Measurements from ENCODE around the gene IRAG1. TPM values are rescaled to one million over a fixed set of nuclear protein-coding genes. Genes with fewer than 3 reads are reported as not detected.
A peak's percentile ranks its signal among the peaks of the same experiment; 100 is the strongest.

IRAG1 gene
- total and polyA plus RNA-seq, 4 experiments from 2014 or later, result not detected

DNA sequence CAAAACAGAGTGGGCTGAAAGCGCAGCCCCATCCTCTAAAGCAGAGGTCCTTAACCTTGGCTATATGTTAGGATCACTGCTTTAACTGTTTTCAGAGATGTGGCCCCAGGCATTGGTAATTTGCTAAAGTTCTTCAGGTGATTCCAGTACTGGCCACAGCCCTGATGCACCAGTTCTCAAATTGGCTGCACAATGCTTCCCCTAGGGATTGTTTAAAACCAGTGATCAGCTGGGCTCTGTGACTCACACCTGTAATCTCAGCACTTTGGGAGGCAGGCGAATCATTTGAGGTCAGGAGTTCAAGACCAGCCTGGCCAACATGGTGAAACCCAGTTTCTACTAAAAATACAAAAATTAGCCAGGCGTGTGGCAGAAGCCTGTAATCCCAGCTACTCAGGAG lies 8.4 kb upstream of the IRAG1 start:
- no peak overlapping the region for H3K4me3 ChIP-seq (ENCODE audit: low read length in 2 of 2)
- no peak overlapping the region for H3K4me3 Mint-ChIP-seq
- intact Hi-C loops (cut with micrococcal nuclease), result no loop called here
- H3K27me3 Mint-ChIP-seq, result peaks cover 4 to 13% of the 10 kb centered on the region in 2 donors
- ChIA-PET CTCF (ENCODE audit: partially characterized antibody) (interaction anchor here (1.4 kb wide), 1 partner anchor 296 kb away, joined by 3 read pairs; no protein-coding TSS in a partner anchor), POLR2A (ENCODE audit: partially characterized antibody) (no interaction called here)
- H3K4me1 Mint-ChIP-seq, result no peaks in the 10 kb centered on the region
- H3K36me3 Mint-ChIP-seq, result no peaks in the 10 kb centered on the region
- H3K4me1 ChIP-seq (ENCODE audit: insufficient read depth, low read length), result no peaks in the 10 kb centered on the region
- no peak overlapping the region for H3K27ac ChIP-seq (ENCODE audit: low read depth, low read length)
- no peaks in the 10 kb centered on the region for H3K27me3 ChIP-seq (ENCODE audit: insufficient read depth, low read length)
- no peak overlapping the region for H3K27ac Mint-ChIP-seq
- H3K9me3 Mint-ChIP-seq, result peaks cover 0 to 5% (median 0%) of the 10 kb centered on the region in 8 donors
- no peak for DNase-seq
- no peaks in the 10 kb centered on the region for H3K36me3 ChIP-seq (ENCODE audit: insufficient read depth, low read length)
- H3K9me3 ChIP-seq (ENCODE audit: control insufficient read depth in 1 of 2, low read length in 2 of 2), result no peaks in the 10 kb centered on the region

DNA sequence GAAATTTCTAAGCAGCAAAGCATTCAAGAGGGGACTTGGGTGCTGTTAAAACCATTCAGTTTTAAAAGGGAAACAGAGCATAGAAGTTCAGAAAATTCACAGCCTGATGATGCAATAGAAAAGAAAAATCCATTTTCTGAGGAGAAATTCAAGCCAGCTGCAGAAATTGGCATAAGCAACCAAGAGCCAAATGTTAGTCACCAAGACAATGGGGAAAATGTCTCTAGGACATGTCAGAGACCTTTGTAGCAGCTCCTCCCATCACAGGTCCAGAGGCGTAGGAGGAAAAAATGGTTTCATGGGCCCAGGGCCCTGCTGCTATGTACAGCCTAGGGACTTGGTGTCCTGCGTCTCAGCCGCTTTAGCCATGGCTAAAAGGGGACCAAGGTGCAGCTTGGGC lies 5.5 kb upstream of the IRAG1 start:
- H3K36me3 Mint-ChIP-seq, result no peaks in the 10 kb centered on the region
- Histone ChIP-seq H3K4me3 (ENCODE audit: low read length in 2 of 2) (no peak overlapping the region), H3K27ac (ENCODE audit: low read depth, low read length) (no peak overlapping the region), H3K27me3 (ENCODE audit: insufficient read depth, low read length) (no peaks in the 10 kb centered on the region), H3K36me3 (ENCODE audit: insufficient read depth, low read length) (no peaks in the 10 kb centered on the region), H3K9me3 (ENCODE audit: control insufficient read depth in 1 of 2, low read length in 2 of 2) (no peaks in the 10 kb centered on the region), H3K4me1 (ENCODE audit: insufficient read depth, low read length) (no peaks in the 10 kb centered on the region)
- peaks cover 13 to 15% of the 10 kb centered on the region in 2 donors for H3K27me3 Mint-ChIP-seq
- H3K27ac Mint-ChIP-seq, result no peak overlapping the region
- CTCF ChIA-PET (ENCODE audit: partially characterized antibody), result no interaction called here
- no peaks in the 10 kb centered on the region for H3K4me1 Mint-ChIP-seq
- intact Hi-C loops (cut with micrococcal nuclease), result no loop called here
- POLR2A ChIA-PET (ENCODE audit: partially characterized antibody), result no interaction called here
- no peak for DNase-seq
- peaks cover 0 to 5% (median 0%) of the 10 kb centered on the region in 8 donors for H3K9me3 Mint-ChIP-seq
- H3K4me3 Mint-ChIP-seq, result no peak overlapping the region

DNA sequence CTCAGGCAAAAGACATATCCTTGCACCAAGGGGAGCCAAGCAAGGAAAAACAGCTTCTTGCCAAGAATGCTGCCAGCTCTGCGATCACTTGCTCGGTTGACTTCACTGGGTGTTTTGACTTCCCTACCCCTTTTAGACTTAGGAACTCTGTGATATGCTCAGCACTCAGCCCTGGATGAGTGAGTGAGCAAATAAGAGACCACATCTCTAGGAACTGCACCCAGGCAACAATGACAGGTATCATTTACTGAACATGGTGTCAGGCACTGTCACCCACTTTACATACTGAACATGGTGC lies 3.7 kb upstream of the IRAG1 start:
- no peaks in the 10 kb centered on the region for H3K36me3 Mint-ChIP-seq
- H3K4me3 Mint-ChIP-seq, result no peak overlapping the region
- H3K27me3 ChIP-seq (ENCODE audit: insufficient read depth, low read length), result no peaks in the 10 kb centered on the region
- no peak overlapping the region for H3K27ac Mint-ChIP-seq
- no peak overlapping the region for H3K27ac ChIP-seq (ENCODE audit: low read depth, low read length)
- no peaks in the 10 kb centered on the region for H3K9me3 ChIP-seq (ENCODE audit: control insufficient read depth in 1 of 2, low read length in 2 of 2)
- no peaks in the 10 kb centered on the region for H3K4me1 Mint-ChIP-seq
- H3K4me1 ChIP-seq (ENCODE audit: insufficient read depth, low read length), result no peaks in the 10 kb centered on the region
- H3K9me3 Mint-ChIP-seq, result peaks cover 0 to 5% (median 0%) of the 10 kb centered on the region in 8 donors
- peaks cover 14 to 17% of the 10 kb centered on the region in 2 donors for H3K27me3 Mint-ChIP-seq
- no peaks in the 10 kb centered on the region for H3K36me3 ChIP-seq (ENCODE audit: insufficient read depth, low read length)
- no peak for DNase-seq
- POLR2A ChIA-PET (ENCODE audit: partially characterized antibody), result no interaction called here
- CTCF ChIA-PET (ENCODE audit: partially characterized antibody), result interaction anchor here (1.5 kb wide), 1 partner anchor 242 kb away, joined by 3 read pairs; the partner anchor contains the start of gene AMPD3
- intact Hi-C loops (cut with micrococcal nuclease), result no loop called here
- H3K4me3 ChIP-seq (ENCODE audit: low read length in 2 of 2), result no peak overlapping the region

DNA sequence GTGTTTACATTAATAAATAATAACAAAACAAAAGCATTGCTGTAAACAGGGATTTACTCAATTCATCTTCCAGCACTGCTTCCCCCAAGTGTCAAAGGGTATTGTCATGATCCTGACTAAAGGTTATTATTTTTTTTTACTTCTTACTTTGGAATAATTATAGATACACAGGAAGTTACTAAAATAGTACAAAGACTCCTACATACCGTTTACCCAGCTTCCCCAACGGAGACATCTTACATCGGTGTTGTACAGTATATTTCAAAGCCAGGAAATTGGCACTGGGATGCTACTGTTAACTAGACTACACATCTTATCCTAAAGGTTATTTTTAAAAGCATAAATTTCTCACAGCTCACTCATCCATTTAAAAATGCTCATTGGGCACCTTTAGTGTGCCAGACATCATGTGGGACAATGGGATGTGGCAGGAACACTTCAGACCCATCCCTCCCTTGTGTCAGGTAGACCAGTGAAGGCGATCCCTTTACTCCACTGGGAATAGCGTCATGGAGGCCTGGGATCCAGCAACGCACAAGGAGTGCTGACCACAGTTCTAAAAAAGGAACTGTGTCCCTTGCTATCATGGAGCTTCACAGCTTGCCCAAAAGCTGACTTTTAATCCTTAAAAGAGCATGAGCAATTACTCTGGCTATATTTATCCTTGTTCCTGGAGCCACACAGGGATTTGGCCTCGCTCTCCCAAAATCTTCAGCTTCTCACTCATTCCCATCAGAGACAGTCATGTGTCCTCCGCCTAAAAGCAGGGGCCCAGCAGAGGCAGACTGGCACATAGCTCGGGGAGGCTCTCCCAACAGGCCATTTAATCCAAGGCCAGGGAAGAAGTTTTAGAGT lies 3.1 kb upstream of the IRAG1 start:
- Histone ChIP-seq H3K4me3 (ENCODE audit: low read length in 2 of 2) (no peak overlapping the region), H3K27me3 (ENCODE audit: insufficient read depth, low read length) (no peaks in the 10 kb centered on the region), H3K4me1 (ENCODE audit: insufficient read depth, low read length) (no peaks in the 10 kb centered on the region), H3K9me3 (ENCODE audit: control insufficient read depth in 1 of 2, low read length in 2 of 2) (no peaks in the 10 kb centered on the region), H3K36me3 (ENCODE audit: insufficient read depth, low read length) (no peaks in the 10 kb centered on the region), H3K27ac (ENCODE audit: low read depth, low read length) (no peak overlapping the region)
- H3K4me1 Mint-ChIP-seq, result no peaks in the 10 kb centered on the region
- H3K27me3 Mint-ChIP-seq, result peaks cover 17% of the 10 kb centered on the region in 2 donors
- intact Hi-C loops (cut with micrococcal nuclease), result no loop called here
- H3K4me3 Mint-ChIP-seq, result no peak overlapping the region
- ChIA-PET CTCF (ENCODE audit: partially characterized antibody) (interaction anchor here (1.5 kb wide), 1 partner anchor 242 kb away, joined by 3 read pairs; the partner anchor contains the start of gene AMPD3), POLR2A (ENCODE audit: partially characterized antibody) (no interaction called here)
- H3K36me3 Mint-ChIP-seq, result no peaks in the 10 kb centered on the region
- no peak for DNase-seq
- no peak overlapping the region for H3K27ac Mint-ChIP-seq
- H3K9me3 Mint-ChIP-seq, result peaks cover 0 to 5% (median 0%) of the 10 kb centered on the region in 8 donors

DNA sequence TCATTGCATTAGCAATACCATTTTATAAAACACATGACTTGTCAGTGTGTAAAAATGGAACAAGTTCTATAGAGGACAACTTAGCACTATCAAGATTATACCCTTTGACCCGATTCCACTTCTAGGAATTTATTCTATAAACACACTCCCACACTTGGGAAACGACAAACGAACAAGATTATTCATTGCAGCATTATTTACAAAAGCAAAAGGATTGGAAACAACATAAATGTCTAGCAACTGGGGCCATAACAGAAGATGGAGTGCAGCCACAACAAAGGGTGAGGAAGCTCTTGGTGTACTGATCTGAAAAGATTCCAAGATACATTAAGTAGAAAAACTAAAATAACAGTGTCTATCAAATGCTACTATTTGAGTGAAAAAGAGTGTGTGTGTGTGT lies 2.3 kb upstream of the IRAG1 start:
- CTCF ChIA-PET (ENCODE audit: partially characterized antibody), result no interaction called here
- peaks cover 18 to 19% of the 10 kb centered on the region in 2 donors for H3K27me3 Mint-ChIP-seq
- peaks cover 0 to 5% (median 0%) of the 10 kb centered on the region in 8 donors for H3K9me3 Mint-ChIP-seq
- no peak overlapping the region for H3K27ac ChIP-seq (ENCODE audit: low read depth, low read length)
- no peak overlapping the region for H3K4me3 ChIP-seq (ENCODE audit: low read length in 2 of 2)
- H3K9me3 ChIP-seq (ENCODE audit: control insufficient read depth in 1 of 2, low read length in 2 of 2), result no peaks in the 10 kb centered on the region
- H3K4me1 ChIP-seq (ENCODE audit: insufficient read depth, low read length), result no peaks in the 10 kb centered on the region
- no peak overlapping the region for H3K27ac Mint-ChIP-seq
- H3K36me3 ChIP-seq (ENCODE audit: insufficient read depth, low read length), result no peaks in the 10 kb centered on the region
- DNase-seq, result no peak
- H3K36me3 Mint-ChIP-seq, result no peaks in the 10 kb centered on the region
- H3K4me1 Mint-ChIP-seq, result no peaks in the 10 kb centered on the region
- no peaks in the 10 kb centered on the region for H3K27me3 ChIP-seq (ENCODE audit: insufficient read depth, low read length)
- intact Hi-C loops (cut with micrococcal nuclease), result no loop called here
- no peak overlapping the region for H3K4me3 Mint-ChIP-seq
- POLR2A ChIA-PET (ENCODE audit: partially characterized antibody), result no interaction called here

DNA sequence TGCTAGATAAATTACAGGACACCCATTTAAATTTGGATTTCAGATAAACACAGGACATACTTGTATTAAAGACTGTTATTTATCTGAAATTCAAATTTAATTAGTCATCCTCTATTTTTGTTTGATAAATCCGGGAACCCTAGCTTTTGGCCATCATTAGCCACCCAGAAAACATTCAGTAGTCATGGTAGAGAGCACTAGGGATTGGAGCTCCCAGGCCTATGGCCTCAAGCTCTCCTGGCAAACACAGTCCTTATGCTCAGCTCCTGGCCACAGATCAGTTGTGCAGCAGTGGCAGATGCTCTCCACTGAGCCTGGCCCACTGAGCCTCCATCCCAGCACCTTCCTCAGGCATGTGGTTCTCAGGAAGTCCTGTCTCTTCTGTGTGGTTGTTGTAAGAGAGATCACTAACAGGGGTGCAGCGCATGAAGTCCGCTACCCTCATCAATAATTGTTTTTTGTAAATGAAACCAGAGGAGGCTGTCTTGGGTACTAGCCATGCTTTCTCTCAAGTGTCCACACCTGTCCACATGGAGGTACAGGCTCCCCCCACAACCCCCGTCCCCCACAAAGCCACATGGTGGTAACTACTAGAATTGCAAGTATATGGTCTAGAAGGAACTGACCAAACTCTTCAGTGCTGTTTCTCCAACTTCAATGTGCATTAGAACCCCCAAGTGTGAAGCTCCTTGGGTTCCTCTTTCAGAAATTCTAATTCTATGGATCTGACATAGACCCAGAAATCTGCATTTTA lies 1.1 kb upstream of the IRAG1 start:
- POLR2A ChIA-PET (ENCODE audit: partially characterized antibody), result no interaction called here

DNA sequence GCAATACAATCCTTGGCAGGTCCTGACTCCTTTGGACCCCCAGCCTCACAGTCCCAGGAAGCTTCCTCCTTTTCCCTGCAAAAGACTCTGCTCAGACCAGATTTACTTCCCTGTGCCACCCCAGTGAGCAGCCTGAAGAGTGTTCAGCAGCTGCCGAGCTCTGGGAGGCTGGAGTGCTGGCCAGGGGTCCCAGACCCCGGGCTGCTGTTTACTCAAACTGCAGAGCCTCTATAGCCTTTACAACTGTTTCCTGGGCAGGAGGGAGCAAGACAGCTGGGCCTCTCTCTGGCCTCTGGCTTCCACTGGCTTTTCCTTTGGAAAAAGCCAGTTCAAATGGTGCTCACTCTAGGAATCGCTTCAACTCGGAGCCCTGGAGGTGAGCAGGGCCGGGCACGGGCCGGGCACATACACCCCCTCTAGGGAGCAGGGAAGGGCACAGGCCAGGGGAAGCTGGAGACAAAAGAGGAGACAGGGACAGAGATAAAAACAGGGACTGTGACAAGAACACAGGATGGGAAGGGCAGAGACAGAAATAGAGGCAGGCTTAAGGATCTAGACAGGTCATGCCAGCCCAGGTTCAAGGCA lies 932 bp downstream of the IRAG1 start:
- Histone ChIP-seq H3K36me3 (ENCODE audit: insufficient read depth, low read length) (no peaks in the 10 kb centered on the region), H3K27me3 (ENCODE audit: insufficient read depth, low read length) (no peaks in the 10 kb centered on the region), H3K27ac (ENCODE audit: low read depth, low read length) (no peak overlapping the region), H3K9me3 (ENCODE audit: control insufficient read depth in 1 of 2, low read length in 2 of 2) (no peaks in the 10 kb centered on the region), H3K4me1 (ENCODE audit: insufficient read depth, low read length) (no peaks in the 10 kb centered on the region), H3K4me3 (ENCODE audit: low read length in 2 of 2) (no peak overlapping the region)
- H3K4me1 Mint-ChIP-seq, result no peaks in the 10 kb centered on the region
- intact Hi-C loops (cut with micrococcal nuclease), result no loop called here
- peak overlapping the region in 1 of 7 donors; percentile 89 for H3K27ac Mint-ChIP-seq
- H3K27me3 Mint-ChIP-seq, result peaks cover 11 to 15% of the 10 kb centered on the region in 2 donors
- no peak overlapping the region for H3K4me3 Mint-ChIP-seq
- ChIA-PET CTCF (ENCODE audit: partially characterized antibody) (no interaction called here), POLR2A (ENCODE audit: partially characterized antibody) (interaction anchor here (0.8 kb wide), 1 partner anchor 26 kb away, joined by 3 read pairs; no protein-coding TSS in a partner anchor)
- DNase-seq, result no peak
- no peaks in the 10 kb centered on the region for H3K9me3 Mint-ChIP-seq
- H3K36me3 Mint-ChIP-seq, result no peaks in the 10 kb centered on the region

More for the DNA sequence above, 1.1 kb upstream of the IRAG1 start:
- Mint-ChIP-seq H3K9me3 (peaks cover 0 to 5% (median 0%) of the 10 kb centered on the region in 8 donors), H3K4me3 (no peak overlapping the region), H3K4me1 (no peaks in the 10 kb centered on the region), H3K36me3 (no peaks in the 10 kb centered on the region), H3K27ac (no peak overlapping the region), H3K27me3 (peaks cover 16 to 17% of the 10 kb centered on the region in 2 donors)
- H3K9me3 ChIP-seq (ENCODE audit: control insufficient read depth in 1 of 2, low read length in 2 of 2), result no peaks in the 10 kb centered on the region
- H3K36me3 ChIP-seq (ENCODE audit: insufficient read depth, low read length), result no peaks in the 10 kb centered on the region
- H3K4me3 ChIP-seq (ENCODE audit: low read length in 2 of 2), result no peak overlapping the region
- no peaks in the 10 kb centered on the region for H3K27me3 ChIP-seq (ENCODE audit: insufficient read depth, low read length)
- no peaks in the 10 kb centered on the region for H3K4me1 ChIP-seq (ENCODE audit: insufficient read depth, low read length)
- CTCF ChIA-PET (ENCODE audit: partially characterized antibody), result interaction anchor here (1.1 kb wide), 1 partner anchor 27 kb away, joined by 4 read pairs; no protein-coding TSS in a partner anchor
- intact Hi-C loops (cut with micrococcal nuclease), result no loop called here
- DNase-seq, result no peak
- H3K27ac ChIP-seq (ENCODE audit: low read depth, low read length), result no peak overlapping the region
